Right lobe of liver (tissue), 4 donors: Measurements from ENCODE around the gene SLC35E2B.

ENCODE experiments used
- POLR2A ChIP-seq: fragments of 450-650 bp; IDR thresholded peaks from one replicate; pipeline ENCODE4 v1.6.1; 2017; ENCODE audit warnings: antibody characterized with exemption, mild to moderate bottlenecking
- TF ChIP-seq, protein P1 (sequence below), 4 donors: fragments of 200-600 bp in 3 of 4; fragments of 450-650 bp in 1 of 4; IDR thresholded peaks; one replicate each; pipeline versions ENCODE4 v1.5.1 to v1.8.0; 2016 to 2022; ENCODE audit warnings: antibody characterized with exemption in 4 of 4, mild to moderate bottlenecking in 2 of 4
- donor health status: DM: no; HTN: no; CAD: no.
- donor health status: DM: no; HTN: no; CAD: no.
- donor health status: DM: no; HTN: yes; CAD: no.

DNA sequence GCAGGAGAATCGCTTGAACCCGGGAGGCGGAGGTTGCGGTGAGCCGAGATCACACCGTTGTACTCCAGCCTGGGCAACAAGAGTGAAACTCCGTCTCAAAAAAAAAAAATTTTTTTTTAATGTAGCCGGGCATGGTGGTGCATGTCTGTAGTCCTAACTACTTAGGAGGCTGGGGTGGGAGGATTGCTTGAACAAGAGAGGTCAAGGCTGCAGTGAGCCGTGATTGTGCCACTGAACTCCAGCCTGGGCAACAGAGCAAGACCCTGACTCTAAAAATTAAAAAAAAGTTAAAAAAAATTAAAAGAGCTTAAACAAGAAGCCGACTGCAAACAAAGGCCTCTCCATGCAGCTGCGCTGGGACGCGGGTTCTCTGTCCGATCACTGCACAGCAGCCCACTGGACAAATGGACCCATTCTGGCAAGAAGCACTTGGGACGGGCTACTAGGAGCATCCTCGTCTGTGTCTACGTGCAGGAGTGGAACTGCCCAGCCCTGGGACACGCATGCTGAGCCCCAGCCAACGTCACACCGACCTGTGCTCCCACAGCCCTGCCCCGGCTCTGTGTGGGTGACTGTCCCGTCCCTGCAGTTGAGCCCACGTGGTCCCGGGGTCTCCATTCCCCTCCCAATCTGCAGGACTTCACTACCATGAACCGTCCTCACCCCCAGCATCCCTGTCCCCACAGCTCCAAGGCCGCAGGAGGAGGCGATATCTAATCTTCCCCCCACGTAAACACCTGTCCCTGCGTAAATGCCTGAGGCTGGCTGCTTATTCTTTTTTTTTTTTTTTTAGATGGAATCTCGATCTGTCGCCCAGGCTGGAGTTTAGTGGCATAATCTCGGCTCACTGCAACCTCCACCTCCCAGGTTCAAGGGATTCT is 12.3 kb downstream of the SLC35E2B start:
- TF ChIP-seq, protein P1, sequence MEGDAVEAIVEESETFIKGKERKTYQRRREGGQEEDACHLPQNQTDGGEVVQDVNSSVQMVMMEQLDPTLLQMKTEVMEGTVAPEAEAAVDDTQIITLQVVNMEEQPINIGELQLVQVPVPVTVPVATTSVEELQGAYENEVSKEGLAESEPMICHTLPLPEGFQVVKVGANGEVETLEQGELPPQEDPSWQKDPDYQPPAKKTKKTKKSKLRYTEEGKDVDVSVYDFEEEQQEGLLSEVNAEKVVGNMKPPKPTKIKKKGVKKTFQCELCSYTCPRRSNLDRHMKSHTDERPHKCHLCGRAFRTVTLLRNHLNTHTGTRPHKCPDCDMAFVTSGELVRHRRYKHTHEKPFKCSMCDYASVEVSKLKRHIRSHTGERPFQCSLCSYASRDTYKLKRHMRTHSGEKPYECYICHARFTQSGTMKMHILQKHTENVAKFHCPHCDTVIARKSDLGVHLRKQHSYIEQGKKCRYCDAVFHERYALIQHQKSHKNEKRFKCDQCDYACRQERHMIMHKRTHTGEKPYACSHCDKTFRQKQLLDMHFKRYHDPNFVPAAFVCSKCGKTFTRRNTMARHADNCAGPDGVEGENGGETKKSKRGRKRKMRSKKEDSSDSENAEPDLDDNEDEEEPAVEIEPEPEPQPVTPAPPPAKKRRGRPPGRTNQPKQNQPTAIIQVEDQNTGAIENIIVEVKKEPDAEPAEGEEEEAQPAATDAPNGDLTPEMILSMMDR (IDR thresholded peaks at IDR 0.05) = no peak
- TF ChIP-seq POLR2A = no peak
